ENCODE measurements around the gene CA5A. TPM values are rescaled to one million over a fixed set of nuclear protein-coding genes. Genes with fewer than 3 reads are reported as not detected.

The CA5A gene
- total RNA-seq, 3 donors from 2014 or later: not detected

- H3K4me3 ChIP-seq: peak overlapping the region in 1 of 3 donors; percentile 96
- H3K27me3 ChIP-seq: no peaks in the 10 kb centered on the region
- H3K36me3 ChIP-seq: no peaks in the 10 kb centered on the region
- DNase-seq (ENCODE audit: low spot score in 2 of 2): no peak
- H3K4me1 ChIP-seq: peaks cover 16 to 35% of the 10 kb centered on the region in 2 donors
- intact Hi-C loops (cut with DNase I; ENCODE audit: low total_unique reads): no loop called here
- no peaks in the 10 kb centered on the region for H3K9me3 ChIP-seq
- H3K27ac ChIP-seq: peak overlapping the region; percentile 97 to 99
- TF ChIP-seq CTCF (IDR thresholded peaks at IDR 0.05) (no peak), POLR2AphosphoS5 (IDR thresholded peaks at IDR 0.05) (no peak), POLR2A (IDR thresholded peaks at IDR 0.05) (no peak)
These were observed 16.4 kb upstream of the CA5A start for GRCh38 chr16:87952751-87953150.

- Histone ChIP-seq H3K27ac (peak overlapping the region; percentile 97 to 99), H3K4me3 (peak overlapping the region; percentile 75 to 97 (median 96)), H3K9me3 (no peaks in the 10 kb centered on the region), H3K4me1 (peaks cover 15 to 35% of the 10 kb centered on the region in 2 donors), H3K36me3 (no peaks in the 10 kb centered on the region), H3K27me3 (no peaks in the 10 kb centered on the region)
- TF ChIP-seq POLR2A (IDR thresholded peaks at IDR 0.05) (no peak), CTCF (IDR thresholded peaks at IDR 0.05) (no peak), POLR2AphosphoS5 (IDR thresholded peaks at IDR 0.05) (no peak)
- intact Hi-C loops (cut with DNase I; ENCODE audit: low total_unique reads): no loop called here
- DNase-seq (ENCODE audit: low spot score in 2 of 2): no peak
These were observed 15.5 kb upstream of the CA5A start for GRCh38 chr16:87951552-87952538.

- no peaks in the 10 kb centered on the region for H3K27me3 ChIP-seq
- intact Hi-C loops (cut with DNase I; ENCODE audit: low total_unique reads): no loop called here
- peaks cover 7 to 33% of the 10 kb centered on the region in 2 donors for H3K4me1 ChIP-seq
- TF ChIP-seq POLR2AphosphoS5 (IDR thresholded peaks at IDR 0.05) (peak; percentile 75 to 81 (median 76)), CTCF (IDR thresholded peaks at IDR 0.05) (peak; percentile 15 to 65 (median 36)), POLR2A (IDR thresholded peaks at IDR 0.05) (no peak)
- H3K36me3 ChIP-seq: no peaks in the 10 kb centered on the region
- H3K4me3 ChIP-seq: peak within 1 kb of the TSS; percentile 75 to 97 (median 96)
- DNase-seq (ENCODE audit: low spot score in 2 of 2): peak; percentile 96 to 99
- no peaks in the 10 kb centered on the region for H3K9me3 ChIP-seq
- H3K27ac ChIP-seq: peak within 1 kb of the TSS; percentile 97 to 99
These were observed 14.6 kb upstream of the CA5A start, which contains the start of gene BANP for GRCh38 chr16:87950765-87951551. TSS of gene BANP (plus strand) at chr16:87951434. CDS start at chr16:87975116, 23,682 bp downstream.

- intact Hi-C loops (cut with DNase I; ENCODE audit: low total_unique reads): no loop called here
These were observed 12.9 kb upstream of the CA5A start for GRCh38 chr16:87949071-87949744.

More at GRCh38 chr16:87949071-87949744, 12.9 kb upstream of the CA5A start:
- TF ChIP-seq CTCF (IDR thresholded peaks at IDR 0.05) (no peak), POLR2A (IDR thresholded peaks at IDR 0.05) (no peak), POLR2AphosphoS5 (IDR thresholded peaks at IDR 0.05) (no peak)
- no peak for DNase-seq (ENCODE audit: low spot score in 2 of 2)
- no peak overlapping the region for H3K4me3 ChIP-seq
- no peaks in the 10 kb centered on the region for H3K9me3 ChIP-seq
- H3K27ac ChIP-seq: peak overlapping the region in 1 of 2 donors; percentile 81
- H3K27me3 ChIP-seq: no peaks in the 10 kb centered on the region
- H3K4me1 ChIP-seq: peaks cover 0 to 15% of the 10 kb centered on the region in 2 donors
- H3K36me3 ChIP-seq: no peaks in the 10 kb centered on the region
